T-helper 1 cell treated with Interleukin-12 subunit alpha and Interleukin-12 subunit beta and Interleukin-4 antibody, amounts not matched to agents 30 ng/mL and 1 ng/mL, for 36 hours (primary cell): Measurements from ENCODE around the gene PCDH17. TPM values are rescaled to one million over a fixed set of nuclear protein-coding genes. Genes with fewer than 3 reads are reported as not detected.

Experiments
- intact Hi-C: fragments of 100-400 bp; cut with micrococcal nuclease; formaldehyde crosslinking; loops from one replicate; pipeline ENCODE4 v1.15.1; 2024
- total RNA-seq: library from RNA; stranded (reverse); gene quantifications from 2 replicates; pipeline ENCODE4 v1.2.3, GENCODE V29; 2022

PCDH17 gene
- total RNA-seq, 1 donor from 2014 or later: not detected

DNA sequence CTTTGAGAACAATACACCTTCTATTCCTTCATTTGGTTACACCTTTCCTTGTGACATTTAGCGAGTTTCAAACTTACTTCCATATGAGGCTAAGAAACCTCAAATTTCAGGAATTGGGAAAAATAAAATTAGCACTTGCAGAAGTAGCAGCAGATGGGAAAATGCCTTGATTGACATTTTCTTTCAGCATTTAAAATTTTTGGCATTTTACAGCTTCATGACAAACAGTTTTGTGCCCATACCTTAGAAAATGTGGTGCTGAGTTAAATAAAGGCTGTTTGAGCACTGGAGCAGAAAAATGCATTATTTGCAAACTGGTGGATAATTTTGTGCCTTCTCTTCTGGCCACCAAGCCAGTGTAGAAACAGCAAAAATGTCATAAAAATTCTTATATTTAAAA, 95.4 kb downstream of the PCDH17 start:
- intact Hi-C loops: loop anchor here (5.0 kb wide), 1 partner anchor 40 kb away; no protein-coding TSS in a partner anchor

DNA sequence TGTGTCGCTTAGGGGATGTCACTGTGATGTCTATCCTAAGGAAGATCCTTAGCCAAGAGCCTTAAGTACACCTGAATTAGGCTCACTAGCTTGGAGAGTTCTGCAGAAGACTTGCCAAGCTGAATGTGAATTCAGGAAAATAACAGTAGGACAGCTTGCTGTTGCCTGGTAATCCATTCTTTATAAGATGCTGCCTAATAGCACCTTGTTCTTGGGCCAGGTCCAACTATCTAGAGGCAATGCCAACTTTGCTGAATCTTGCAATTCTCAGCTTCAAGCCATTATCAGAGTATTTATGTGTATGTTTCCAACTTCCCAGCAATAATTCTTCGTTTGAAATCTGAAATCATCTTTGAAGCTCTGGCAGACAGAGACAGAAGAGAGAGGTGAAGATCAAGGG, 102.8 kb downstream of the PCDH17 start:
- intact Hi-C loops: loop anchor here (5.0 kb wide), 1 partner anchor 37 kb away; no protein-coding TSS in a partner anchor

DNA sequence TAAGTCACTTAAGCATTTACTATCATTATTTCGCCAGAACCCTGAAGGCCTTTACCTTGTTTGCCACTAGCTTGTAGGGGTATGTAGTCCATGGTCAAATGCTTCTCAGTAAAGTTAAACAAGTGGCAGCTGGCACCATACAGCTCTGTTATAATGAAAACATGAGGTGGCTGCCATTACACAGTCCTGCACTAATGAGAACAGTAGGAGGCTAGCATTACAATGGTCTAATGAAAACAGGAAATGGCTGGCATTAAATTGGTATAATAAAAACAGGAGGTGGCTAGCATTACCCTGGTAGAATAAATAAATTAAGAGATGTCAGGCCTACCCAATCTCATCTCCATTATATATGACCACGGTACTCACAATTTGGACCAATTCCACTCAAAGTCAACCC, 107.5 kb downstream of the PCDH17 start:
- intact Hi-C loops: no loop called here

DNA sequence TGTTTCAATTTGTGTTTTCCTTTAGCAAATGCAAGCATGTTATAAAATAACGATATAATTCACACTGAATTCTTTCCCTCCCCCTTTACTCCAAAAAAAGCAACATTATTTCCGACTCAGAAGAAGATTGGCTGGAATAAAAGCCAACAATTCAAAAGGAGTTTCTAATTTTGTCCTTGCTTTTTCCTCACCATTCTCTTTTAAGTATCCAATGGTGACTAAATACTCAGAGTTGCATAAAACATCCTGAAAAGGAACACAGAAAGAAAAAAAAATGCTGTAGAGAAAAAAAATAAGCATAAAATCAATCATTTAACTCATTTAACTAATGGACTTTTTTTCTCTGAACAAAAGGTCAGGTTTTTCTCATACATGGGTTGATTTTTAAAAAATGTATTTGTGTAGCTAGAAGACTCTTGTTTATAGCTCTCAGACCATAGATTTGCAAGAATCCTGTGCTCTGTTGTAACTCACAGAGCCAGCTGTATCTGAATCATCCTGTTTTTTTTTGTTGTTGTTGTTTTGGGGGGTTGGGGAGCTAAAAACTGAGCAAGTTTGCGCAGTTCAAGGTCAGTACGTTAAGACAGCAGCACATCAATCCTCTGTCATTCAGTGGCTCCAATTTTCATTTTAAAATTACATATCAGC, 108.1 kb downstream of the PCDH17 start:
- intact Hi-C loops: no loop called here

DNA sequence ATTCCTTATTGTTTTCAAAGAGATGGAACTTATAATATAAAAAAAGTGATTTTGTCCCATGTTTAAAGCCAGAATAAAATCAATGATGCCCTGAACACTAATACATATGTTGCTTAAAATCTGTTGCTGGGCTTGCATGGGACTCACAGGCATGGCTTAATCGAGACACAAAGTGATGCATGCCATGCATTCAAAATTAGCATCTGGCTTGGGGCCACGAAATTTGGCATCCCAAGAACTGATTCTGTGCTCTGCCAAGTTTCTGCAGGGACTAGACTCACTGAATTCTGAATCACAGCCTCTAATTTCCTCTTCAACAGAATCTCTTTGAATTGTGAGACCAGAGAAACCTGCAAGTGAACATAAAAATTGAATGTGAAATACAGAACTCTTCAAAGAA, 109.2 kb downstream of the PCDH17 start:
- intact Hi-C loops: no loop called here

DNA sequence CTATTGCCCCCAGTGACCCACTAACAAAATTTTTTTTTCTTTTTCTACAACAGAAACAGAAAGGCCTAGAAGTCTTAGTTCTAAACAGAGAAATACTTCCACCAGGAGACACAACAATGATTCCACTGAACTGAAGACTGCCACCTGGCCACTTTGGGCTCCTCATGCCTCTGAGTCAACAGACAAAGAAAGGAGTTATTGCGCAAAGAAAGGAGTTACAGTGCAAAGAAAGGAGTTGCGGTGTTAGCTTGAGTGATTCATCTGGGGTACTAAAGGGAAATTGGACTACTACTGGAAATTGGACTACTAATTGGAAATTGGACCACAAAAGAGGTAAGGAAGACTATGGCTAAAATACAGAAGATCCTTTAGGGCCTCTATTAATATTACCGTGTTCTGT, 116.6 kb downstream of the PCDH17 start:
- intact Hi-C loops: no loop called here

DNA sequence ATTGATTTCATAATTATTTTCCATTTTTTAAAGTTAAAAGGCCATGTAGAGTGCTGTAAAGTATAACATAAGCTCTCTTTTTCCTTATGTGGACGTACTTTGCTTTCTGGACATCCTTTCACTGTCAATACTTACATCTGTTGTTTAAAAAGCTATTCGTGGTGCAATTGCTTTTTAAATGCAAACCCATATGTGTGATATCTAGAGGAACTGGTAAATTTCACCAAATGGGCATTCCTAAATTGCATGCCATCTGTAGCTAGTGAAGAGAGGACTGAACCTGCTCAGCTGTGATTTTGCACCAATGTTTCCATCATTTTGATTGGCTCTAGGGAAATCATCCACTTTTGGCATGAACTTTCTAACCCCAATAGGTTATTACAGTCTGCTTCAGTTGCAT, 129.4 kb downstream of the PCDH17 start:
- intact Hi-C loops: no loop called here

DNA sequence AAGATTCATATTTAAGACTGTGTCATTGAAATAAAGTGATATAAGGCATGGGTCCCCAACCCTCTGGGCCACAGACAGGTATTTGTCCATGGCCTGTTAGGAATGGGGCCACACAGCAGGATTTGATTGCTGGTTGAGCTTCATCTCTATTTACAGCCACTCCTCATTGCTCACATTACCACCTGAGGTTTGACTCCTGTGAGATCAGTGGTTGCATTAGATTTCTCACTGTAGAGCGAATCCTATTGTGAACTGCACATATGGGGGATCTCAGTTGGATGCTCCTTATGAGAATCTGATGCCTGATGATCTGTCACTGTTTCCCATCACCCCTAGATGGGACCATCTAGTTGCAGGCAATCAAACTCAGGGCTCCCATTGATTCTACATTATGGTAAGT, 132.1 kb downstream of the PCDH17 start:
- intact Hi-C loops: no loop called here
